ENCODE results near the gene COX6B2. TPM values are rescaled to one million over a fixed set of nuclear protein-coding genes. Genes with fewer than 3 reads are reported as not detected.
"Not testable (repeated sequence)": the region's sequence is repeated elsewhere in the genome, so short reads cannot be mapped to it uniquely, and the experiment has no call there.

The COX6B2 gene
- 0.28 TPM in 1 of 2 replicates, not detected in the other for total RNA-seq (2014; rRNA removed; shearing (Covaris generic))

- no peak for DNase-seq (ENCODE audit: low spot score)
These were observed at the start of gene COX6B2 for GRCh38 chr19:55354698-55355212. Gene COX6B2 (minus strand): TSS chr19:55354719. CDS start chr19:55354521, 198 bp downstream.

- DNase-seq (ENCODE audit: low spot score) = no peak
These were observed 48.0 kb upstream of the COX6B2 start for GRCh38 chr19:55402509-55402908.

GRCh38 chr19:55401390-55401789, 46.9 kb upstream of the COX6B2 start:
- DNase-seq (ENCODE audit: low spot score) = not testable (repeated sequence)

GRCh38 chr19:55400281-55401087, 46.0 kb upstream of the COX6B2 start:
- DNase-seq (ENCODE audit: low spot score) = no peak

- DNase-seq (ENCODE audit: low spot score) = no peak
These were observed 43.8 kb upstream of the COX6B2 start for GRCh38 chr19:55398200-55398925.

- no peak for DNase-seq (ENCODE audit: low spot score)
These were observed 38.6 kb upstream of the COX6B2 start for GRCh38 chr19:55392820-55393761.

GRCh38 chr19:55391702-55392615, 37.4 kb upstream of the COX6B2 start:
- no peak for DNase-seq (ENCODE audit: low spot score)

- no peak for DNase-seq (ENCODE audit: low spot score)
These were observed 36.7 kb upstream of the COX6B2 start for GRCh38 chr19:55391191-55391670.

- DNase-seq (ENCODE audit: low spot score) = peak; percentile 62
These were observed 36.0 kb upstream of the COX6B2 start for GRCh38 chr19:55390461-55390880.

GRCh38 chr19:55389386-55390317, 35.1 kb upstream of the COX6B2 start:
- no peak for DNase-seq (ENCODE audit: low spot score)

- DNase-seq (ENCODE audit: low spot score) = no peak
These were observed 33.4 kb upstream of the COX6B2 start for GRCh38 chr19:55387736-55388497.

GRCh38 chr19:55386493-55386971, 32.0 kb upstream of the COX6B2 start:
- DNase-seq (ENCODE audit: low spot score) = no peak

GRCh38 chr19:55385724-55386492, 31.4 kb upstream of the COX6B2 start, which contains the start of gene RPL28:
Gene RPL28 (plus strand): TSS chr19:55385932. CDS start chr19:55386358, 426 bp downstream.
- DNase-seq (ENCODE audit: low spot score) = peak; percentile 99

- peak; percentile 98 for DNase-seq (ENCODE audit: low spot score)
These were observed 30.6 kb upstream of the COX6B2 start for GRCh38 chr19:55384920-55385723.

GRCh38 chr19:55384131-55384919, 29.8 kb upstream of the COX6B2 start, which contains the start of gene TMEM238:
Gene TMEM238 (minus strand): TSS chr19:55384292. CDS start chr19:55384259, 33 bp downstream.
- no peak for DNase-seq (ENCODE audit: low spot score)

Measured in A172 (cell line).